ENCODE data around the gene CLMP. TPM values are rescaled to one million over a fixed set of nuclear protein-coding genes. Genes with fewer than 3 reads are reported as not detected.

Gene CLMP
- total RNA-seq, 2 experiments from 2014 or later = 0.14 to 0.15 TPM

GRCh38 chr11:123231777-123232176 lies 36.7 kb upstream of the CLMP start:
- Mint-ChIP-seq H3K36me3 (ENCODE audit: low read depth) (no peaks in the 10 kb centered on the region), H3K9me3 (no peaks in the 10 kb centered on the region), H3K27me3 (ENCODE audit: low read depth) (no peaks in the 10 kb centered on the region), H3K27ac (no peak overlapping the region), H3K4me3 (no peak overlapping the region), H3K4me1 (ENCODE audit: low read depth) (peaks cover 14% of the 10 kb centered on the region)
- DNase-seq = no peak
- CTCF ChIA-PET = interaction anchor here (1.0 to 2.1 kb wide), 2 partner anchors 15 to 61 kb away, joined by 3 to 14 read pairs; no protein-coding TSS in a partner anchor
- intact Hi-C loops (cut with micrococcal nuclease) = no loop called here

- peaks cover 14% of the 10 kb centered on the region for H3K4me1 Mint-ChIP-seq (ENCODE audit: low read depth)
- DNase-seq = no peak
- intact Hi-C loops (cut with micrococcal nuclease) = no loop called here
- CTCF ChIA-PET = interaction anchor here (0.8 to 1.6 kb wide), 2 partner anchors 16 to 120 kb away, joined by 3 to 6 read pairs; no protein-coding TSS in a partner anchor
- no peaks in the 10 kb centered on the region for H3K27me3 Mint-ChIP-seq (ENCODE audit: low read depth)
- H3K36me3 Mint-ChIP-seq (ENCODE audit: low read depth) = no peaks in the 10 kb centered on the region
- H3K9me3 Mint-ChIP-seq = no peaks in the 10 kb centered on the region
- no peak overlapping the region for H3K4me3 Mint-ChIP-seq
- no peak overlapping the region for H3K27ac Mint-ChIP-seq
Observed at GRCh38 chr11:123231256-123231655, 36.2 kb upstream of the CLMP start.

GRCh38 chr11:123230346-123230745 lies 35.3 kb upstream of the CLMP start:
- Mint-ChIP-seq H3K9me3 (no peaks in the 10 kb centered on the region), H3K4me1 (ENCODE audit: low read depth) (peaks cover 14% of the 10 kb centered on the region), H3K27ac (no peak overlapping the region), H3K4me3 (no peak overlapping the region), H3K27me3 (ENCODE audit: low read depth) (no peaks in the 10 kb centered on the region), H3K36me3 (ENCODE audit: low read depth) (no peaks in the 10 kb centered on the region)
- CTCF ChIA-PET = interaction anchor here (1.6 kb wide), 1 partner anchor 119 kb away, joined by 6 read pairs; no protein-coding TSS in a partner anchor
- DNase-seq = no peak
- intact Hi-C loops (cut with micrococcal nuclease) = no loop called here

- no peaks in the 10 kb centered on the region for H3K36me3 Mint-ChIP-seq (ENCODE audit: low read depth)
- no peak overlapping the region for H3K27ac Mint-ChIP-seq
- H3K4me3 Mint-ChIP-seq = no peak overlapping the region
- CTCF ChIA-PET = interaction anchor here (1.2 to 2.4 kb wide), 2 partner anchors 19 to 117 kb away, joined by 3 to 7 read pairs; no protein-coding TSS in a partner anchor
- DNase-seq = no peak
- intact Hi-C loops (cut with micrococcal nuclease) = no loop called here
- peaks cover 10% of the 10 kb centered on the region for H3K4me1 Mint-ChIP-seq (ENCODE audit: low read depth)
- no peaks in the 10 kb centered on the region for H3K9me3 Mint-ChIP-seq
- H3K27me3 Mint-ChIP-seq (ENCODE audit: low read depth) = no peaks in the 10 kb centered on the region
Observed at GRCh38 chr11:123228496-123229163, 33.6 kb upstream of the CLMP start.

GRCh38 chr11:123227763-123228495 lies 32.9 kb upstream of the CLMP start:
- CTCF ChIA-PET = interaction anchor here (2.4 kb wide), 1 partner anchor 19 kb away, joined by 7 read pairs; no protein-coding TSS in a partner anchor
- no peak overlapping the region for H3K27ac Mint-ChIP-seq
- H3K27me3 Mint-ChIP-seq (ENCODE audit: low read depth) = no peaks in the 10 kb centered on the region
- H3K4me3 Mint-ChIP-seq = no peak overlapping the region
- peaks cover 3% of the 10 kb centered on the region for H3K4me1 Mint-ChIP-seq (ENCODE audit: low read depth)
- DNase-seq = no peak
- intact Hi-C loops (cut with micrococcal nuclease) = no loop called here
- H3K36me3 Mint-ChIP-seq (ENCODE audit: low read depth) = no peaks in the 10 kb centered on the region
- no peaks in the 10 kb centered on the region for H3K9me3 Mint-ChIP-seq

GRCh38 chr11:123221584-123221983 lies 26.5 kb upstream of the CLMP start:
- Mint-ChIP-seq H3K4me3 (no peak overlapping the region), H3K36me3 (ENCODE audit: low read depth) (no peaks in the 10 kb centered on the region), H3K27me3 (ENCODE audit: low read depth) (no peaks in the 10 kb centered on the region), H3K27ac (no peak overlapping the region), H3K9me3 (peaks cover 4% of the 10 kb centered on the region), H3K4me1 (ENCODE audit: low read depth) (no peaks in the 10 kb centered on the region)
- intact Hi-C loops (cut with micrococcal nuclease) = no loop called here
- CTCF ChIA-PET = interaction anchor here (0.5 to 2.4 kb wide), 2 partner anchors 25 to 48 kb away, joined by 3 to 7 read pairs; no protein-coding TSS in a partner anchor
- no peak for DNase-seq

GRCh38 chr11:123221096-123221561 lies 26.1 kb upstream of the CLMP start:
- Mint-ChIP-seq H3K9me3 (peaks cover 4% of the 10 kb centered on the region), H3K4me1 (ENCODE audit: low read depth) (no peaks in the 10 kb centered on the region), H3K4me3 (no peak overlapping the region), H3K36me3 (ENCODE audit: low read depth) (no peaks in the 10 kb centered on the region), H3K27ac (no peak overlapping the region), H3K27me3 (ENCODE audit: low read depth) (no peaks in the 10 kb centered on the region)
- no peak for DNase-seq
- intact Hi-C loops (cut with micrococcal nuclease) = no loop called here
- CTCF ChIA-PET = interaction anchor here (0.5 to 2.4 kb wide), 3 partner anchors 25 to 110 kb away, joined by 3 to 7 read pairs (median 3); no protein-coding TSS in a partner anchor

- Mint-ChIP-seq H3K27ac (no peak overlapping the region), H3K27me3 (ENCODE audit: low read depth) (peaks cover 2% of the 10 kb centered on the region), H3K4me1 (ENCODE audit: low read depth) (no peaks in the 10 kb centered on the region), H3K4me3 (no peak overlapping the region), H3K36me3 (ENCODE audit: low read depth) (no peaks in the 10 kb centered on the region), H3K9me3 (peaks cover 4% of the 10 kb centered on the region)
- no peak for DNase-seq
- CTCF ChIA-PET = interaction anchor here (2.4 kb wide), 1 partner anchor 27 kb away, joined by 7 read pairs; no protein-coding TSS in a partner anchor
- intact Hi-C loops (cut with micrococcal nuclease) = no loop called here
Observed at GRCh38 chr11:123219066-123219690, 24.1 kb upstream of the CLMP start.

GRCh38 chr11:123218451-123218850 lies 23.4 kb upstream of the CLMP start:
- Mint-ChIP-seq H3K9me3 (peaks cover 4% of the 10 kb centered on the region), H3K27me3 (ENCODE audit: low read depth) (peaks cover 2% of the 10 kb centered on the region), H3K36me3 (ENCODE audit: low read depth) (no peaks in the 10 kb centered on the region), H3K27ac (no peak overlapping the region), H3K4me3 (no peak overlapping the region), H3K4me1 (ENCODE audit: low read depth) (no peaks in the 10 kb centered on the region)
- CTCF ChIA-PET = interaction anchor here (0.6 to 0.7 kb wide), 2 partner anchors 29 to 104 kb away, joined by 4 read pairs; no protein-coding TSS in a partner anchor
- DNase-seq = no peak
- intact Hi-C loops (cut with micrococcal nuclease) = no loop called here

GRCh38 chr11:123217897-123218296 lies 22.8 kb upstream of the CLMP start:
- peaks cover 2% of the 10 kb centered on the region for H3K27me3 Mint-ChIP-seq (ENCODE audit: low read depth)
- DNase-seq = no peak
- H3K4me3 Mint-ChIP-seq = no peak overlapping the region
- no peaks in the 10 kb centered on the region for H3K4me1 Mint-ChIP-seq (ENCODE audit: low read depth)
- CTCF ChIA-PET = interaction anchor here (0.6 to 0.7 kb wide), 2 partner anchors 30 to 103 kb away, joined by 4 read pairs; no protein-coding TSS in a partner anchor
- H3K36me3 Mint-ChIP-seq (ENCODE audit: low read depth) = no peaks in the 10 kb centered on the region
- H3K27ac Mint-ChIP-seq = no peak overlapping the region
- H3K9me3 Mint-ChIP-seq = peaks cover 4% of the 10 kb centered on the region
- intact Hi-C loops (cut with micrococcal nuclease) = no loop called here

- CTCF ChIA-PET = no interaction called here
- intact Hi-C loops (cut with micrococcal nuclease) = no loop called here
- Mint-ChIP-seq H3K27me3 (ENCODE audit: low read depth) (peaks cover 10% of the 10 kb centered on the region), H3K4me3 (no peak overlapping the region), H3K9me3 (no peaks in the 10 kb centered on the region), H3K4me1 (ENCODE audit: low read depth) (no peaks in the 10 kb centered on the region), H3K27ac (no peak overlapping the region), H3K36me3 (ENCODE audit: low read depth) (no peaks in the 10 kb centered on the region)
- DNase-seq = no peak
Observed at GRCh38 chr11:123216249-123216648, 21.2 kb upstream of the CLMP start.

GRCh38 chr11:123214940-123215339 lies 19.9 kb upstream of the CLMP start:
- DNase-seq = no peak
- intact Hi-C loops (cut with micrococcal nuclease) = no loop called here
- H3K4me1 Mint-ChIP-seq (ENCODE audit: low read depth) = no peaks in the 10 kb centered on the region
- H3K36me3 Mint-ChIP-seq (ENCODE audit: low read depth) = no peaks in the 10 kb centered on the region
- CTCF ChIA-PET = interaction anchor here (0.6 kb wide), 1 partner anchor 575 kb away, joined by 3 read pairs; no protein-coding TSS in a partner anchor
- H3K27me3 Mint-ChIP-seq (ENCODE audit: low read depth) = peaks cover 11% of the 10 kb centered on the region
- no peak overlapping the region for H3K4me3 Mint-ChIP-seq
- no peak overlapping the region for H3K27ac Mint-ChIP-seq
- no peaks in the 10 kb centered on the region for H3K9me3 Mint-ChIP-seq

All from activated naive CD4-positive, alpha-beta T cell treated with anti-CD3 and anti-CD28 coated beads for 36 hours (primary cell).